SK-N-SH (cell line): ENCODE measurements around the gene TMEM132D. TPM values are rescaled to one million over a fixed set of nuclear protein-coding genes. Genes with fewer than 3 reads are reported as not detected.

Experiments used
- CTCF ChIA-PET: fragments of 300-600, 350-600 bp; formaldehyde crosslinking; extraction: SDS; loops from one replicate; lab custom pipeline; 2021; lab: Yijun Ruan, JAX
- POLR2A ChIA-PET: fragments of 350-600 bp; sonication (Branson Sonifier 250); formaldehyde crosslinking; extraction: SDS; loops from one replicate; lab custom pipeline; 2020; ENCODE audit warnings: antibody characterized with exemption, inconsistent platforms; lab: Yijun Ruan, JAX
- DNase-seq: peaks from one replicate; pipeline ENCODE4 v3.0.0; 2012
- H2AFZ ChIP-seq: fragments of 200-600 bp; sonication (generic); 2 replicates; pipeline ENCODE4 v1.8.1; 2016; ENCODE audit warnings: antibody characterized with exemption, mild to moderate bottlenecking, low read depth
- H3F3A ChIP-seq: fragments of 200-600 bp; sonication (generic); replicated peaks from 2 replicates; pipeline ENCODE3; 2016; ENCODE audit warnings: antibody characterized with exemption, mild to moderate bottlenecking; ENCODE audit not compliant: insufficient read depth
- H3K27ac ChIP-seq, 2 experiments: fragments of 200-500 bp in 1 of 2; fragments of 200-600 bp in 1 of 2; sonication (Bioruptor generic) in 1 of 2; sonication (generic), shearing (Covaris generic) in 1 of 2; 2 replicates each; pipeline versions ENCODE4 v1.5.1 to v1.6.1; 2014 to 2016; ENCODE audit warnings: low read depth in 2 of 2, inconsistent platforms in 1 of 2, low read length in 1 of 2, mild to moderate bottlenecking in 1 of 2, mixed read lengths in 1 of 2
- H3K27me3 ChIP-seq: fragments of 200-600 bp; sonication (generic), shearing (Covaris generic); 2 replicates; pipeline ENCODE4 v1.6.1; 2016; ENCODE audit warnings: mixed run types; ENCODE audit not compliant: insufficient read depth
- H3K36me3 ChIP-seq, 2 experiments: fragments of 200-500 bp in 1 of 2; fragments of 200-600 bp in 1 of 2; sonication (Bioruptor generic) in 1 of 2; sonication (generic) in 1 of 2; replicated peaks in 1 of 2; 2 replicates each; pipeline versions ENCODE3 to v1.5.1; 2014 to 2016; ENCODE audit warnings: low read length in 1 of 2, mild to moderate bottlenecking in 1 of 2; ENCODE audit not compliant: insufficient read depth in 2 of 2, control insufficient read depth in 1 of 2
- H3K4me1 ChIP-seq, 2 experiments: fragments of 200-500 bp in 1 of 2; fragments of 200-600 bp in 1 of 2; sonication (Bioruptor generic) in 1 of 2; sonication (generic), shearing (Covaris generic) in 1 of 2; 2 replicates each; pipeline versions ENCODE4 v1.5.1 to v1.6.1; 2014 to 2016; ENCODE audit warnings: low read depth in 1 of 2, low read length in 1 of 2, mixed run types in 1 of 2; ENCODE audit not compliant: insufficient read depth in 2 of 2, control insufficient read depth in 1 of 2
- H3K4me2 ChIP-seq: fragments of 200-600 bp; sonication (generic), shearing (Covaris generic); 2 replicates; pipeline ENCODE4 v1.6.1; 2017; ENCODE audit warnings: mixed run types
- H3K4me3 ChIP-seq, 2 experiments: fragments of 200-500 bp in 1 of 2; fragments of 200-600 bp in 1 of 2; sonication (Bioruptor generic) in 1 of 2; sonication (generic), shearing (Covaris generic) in 1 of 2; 2 replicates each; pipeline versions ENCODE4 v1.5.1 to v1.8.1; 2014 to 2016; ENCODE audit warnings: low read depth in 2 of 2, inconsistent platforms in 1 of 2, low read length in 1 of 2, mild to moderate bottlenecking in 1 of 2, mixed read lengths in 1 of 2, moderate library complexity in 1 of 2
- H3K79me2 ChIP-seq: fragments of 200-600 bp; sonication (generic); 2 replicates; pipeline ENCODE4 v1.8.1; 2017; ENCODE audit warnings: mild to moderate bottlenecking; ENCODE audit not compliant: insufficient read depth
- H3K9ac ChIP-seq: fragments of 200-600 bp; sonication (generic); 2 replicates; pipeline ENCODE4 v1.6.1; 2017; ENCODE audit warnings: mixed run types
- H3K9me2 ChIP-seq: fragments of 200-600 bp; sonication (generic); 2 replicates; pipeline ENCODE4 v1.6.1; 2017; ENCODE audit warnings: mixed run types
- H3K9me3 ChIP-seq: fragments of 200-600 bp; sonication (generic); 2 replicates; pipeline ENCODE4 v1.6.1; 2017; ENCODE audit warnings: mixed run types, mild to moderate bottlenecking, moderate library complexity
- H4K20me1 ChIP-seq: fragments of 200-600 bp; sonication (generic); 2 replicates; pipeline ENCODE4 v1.6.1; 2017; ENCODE audit warnings: mild to moderate bottlenecking, mixed run types; ENCODE audit not compliant: insufficient read depth
- ELF1 ChIP-seq: IDR thresholded peaks from 2 replicates; pipeline ENCODE4 v1.4.0; 2012
- FOSL2 ChIP-seq: IDR thresholded peaks from 2 replicates; pipeline ENCODE4 v1.4.0; 2012; ENCODE audit warnings: low read depth, mild to moderate bottlenecking, moderate library complexity, borderline replicate concordance
- FOXM1 ChIP-seq: IDR thresholded peaks from 2 replicates; pipeline ENCODE4 v1.4.0; 2012; ENCODE audit warnings: low read depth, mild to moderate bottlenecking
- GABPA ChIP-seq: IDR thresholded peaks from 2 replicates; pipeline ENCODE4 v1.4.0; 2012; ENCODE audit warnings: low read depth, mild to moderate bottlenecking
- GATA2 ChIP-seq: sonication (generic); formaldehyde crosslinking; IDR thresholded peaks from 2 replicates; pipeline ENCODE4 v1.5.0; 2020; ENCODE audit warnings: mild to moderate bottlenecking, missing genetic modification reagents
- JUND ChIP-seq: IDR thresholded peaks from 2 replicates; pipeline ENCODE4 v1.4.0; 2012
- MXI1 ChIP-seq: IDR thresholded peaks from 2 replicates; pipeline ENCODE4 v1.6.1; 2012; ENCODE audit warnings: mild to moderate bottlenecking, low read depth, low read length, improper control_type of control experiment
- NFIC ChIP-seq: IDR thresholded peaks from 2 replicates; pipeline ENCODE4 v1.4.0; 2012; ENCODE audit warnings: borderline replicate concordance
- RFX5 ChIP-seq: IDR thresholded peaks from 2 replicates; pipeline ENCODE4 v1.6.1; 2012; ENCODE audit warnings: mild to moderate bottlenecking, improper control_type of control experiment, low read length
- RXRA ChIP-seq: IDR thresholded peaks from 2 replicates; pipeline ENCODE4 v1.4.0; 2012; ENCODE audit warnings: low read depth, mild to moderate bottlenecking, borderline replicate concordance
- SMC3 ChIP-seq: IDR thresholded peaks from 2 replicates; pipeline ENCODE4 v1.6.1; 2012; ENCODE audit warnings: low read depth, low read length, improper control_type of control experiment
- TAF1 ChIP-seq: IDR thresholded peaks from 2 replicates; pipeline ENCODE4 v1.6.1; 2012; ENCODE audit warnings: low read depth, mild to moderate bottlenecking, low read length, moderate library complexity, borderline replicate concordance
- TCF12 ChIP-seq: IDR thresholded peaks from 2 replicates; pipeline ENCODE4 v1.4.0; 2012
- TEAD4 ChIP-seq: IDR thresholded peaks from 2 replicates; pipeline ENCODE4 v1.4.0; 2012; ENCODE audit warnings: mild to moderate bottlenecking, borderline replicate concordance; ENCODE audit not compliant: insufficient read depth
- YY1 ChIP-seq: IDR thresholded peaks from 2 replicates; pipeline ENCODE4 v1.4.0; 2012; ENCODE audit warnings: low read depth, mild to moderate bottlenecking
- WGBS: methylation state at CpG from one replicate; pipeline ENCODE4 v1.1.6; 2017; ENCODE audit warnings: low lambda C conversion rate; 5-methylcytosine and 5-hydroxymethylcytosine counted together
- polyA plus RNA-seq, 3 experiments: library from polyadenylated mRNA; depleted of rRNA; stranded (reverse); fragments of >200 nt; gene quantifications; 2 replicates each; pipeline ENCODE4 v1.2.3, GENCODE V29; 2012
- TF ChIP-seq, protein P1 (sequence below): IDR thresholded peaks from 2 replicates; pipeline ENCODE4 v1.6.1; 2012; ENCODE audit warnings: mild to moderate bottlenecking, low read depth, low read length, moderate library complexity
- TF ChIP-seq, protein P2 (sequence below): IDR thresholded peaks from 2 replicates; pipeline ENCODE4; 2012
- TF ChIP-seq, protein P3 (sequence below): IDR thresholded peaks from 2 replicates; pipeline ENCODE4 v1.4.0; 2012; ENCODE audit warnings: low read depth
- TF ChIP-seq, protein P4 (sequence below): IDR thresholded peaks from 2 replicates; pipeline ENCODE4 v1.4.0; 2012; ENCODE audit warnings: low read depth, borderline replicate concordance
- TF ChIP-seq, protein P5 (sequence below): fragments of 150-350 bp; IDR thresholded peaks from 2 replicates; pipeline ENCODE4 v1.6.1; 2017; ENCODE audit warnings: antibody characterized with exemption, low read length, low read depth, borderline replicate concordance
- TF ChIP-seq, protein P6 (sequence below): fragments of 150-350 bp; IDR thresholded peaks from 2 replicates; pipeline ENCODE4 v1.6.1; 2016; ENCODE audit warnings: mild to moderate bottlenecking, low read depth, low read length

Gene TMEM132D
- polyA plus RNA-seq, 1 of the 3 experiments (the other 2 are of a cell fraction), result not detected

DNA sequence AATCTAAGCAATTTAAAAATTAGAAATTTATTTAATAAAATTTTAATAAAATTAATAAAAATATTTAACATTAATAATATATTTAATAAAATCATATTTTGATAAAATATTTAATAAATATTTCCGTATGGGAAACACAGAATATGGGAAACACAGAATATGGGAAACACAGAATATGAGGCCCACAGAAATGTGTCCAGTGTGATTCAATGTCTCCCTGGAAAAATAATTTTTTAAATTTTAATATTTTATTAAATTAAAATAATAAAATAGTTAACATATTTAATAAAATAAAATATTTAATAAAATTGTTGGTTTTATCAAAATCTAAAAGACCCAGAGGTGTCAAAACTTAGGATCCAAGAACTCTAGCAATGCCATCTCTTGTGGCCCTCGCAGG lies 186.4 kb downstream of the TMEM132D start (continued):
- TF ChIP-seq, protein P1, sequence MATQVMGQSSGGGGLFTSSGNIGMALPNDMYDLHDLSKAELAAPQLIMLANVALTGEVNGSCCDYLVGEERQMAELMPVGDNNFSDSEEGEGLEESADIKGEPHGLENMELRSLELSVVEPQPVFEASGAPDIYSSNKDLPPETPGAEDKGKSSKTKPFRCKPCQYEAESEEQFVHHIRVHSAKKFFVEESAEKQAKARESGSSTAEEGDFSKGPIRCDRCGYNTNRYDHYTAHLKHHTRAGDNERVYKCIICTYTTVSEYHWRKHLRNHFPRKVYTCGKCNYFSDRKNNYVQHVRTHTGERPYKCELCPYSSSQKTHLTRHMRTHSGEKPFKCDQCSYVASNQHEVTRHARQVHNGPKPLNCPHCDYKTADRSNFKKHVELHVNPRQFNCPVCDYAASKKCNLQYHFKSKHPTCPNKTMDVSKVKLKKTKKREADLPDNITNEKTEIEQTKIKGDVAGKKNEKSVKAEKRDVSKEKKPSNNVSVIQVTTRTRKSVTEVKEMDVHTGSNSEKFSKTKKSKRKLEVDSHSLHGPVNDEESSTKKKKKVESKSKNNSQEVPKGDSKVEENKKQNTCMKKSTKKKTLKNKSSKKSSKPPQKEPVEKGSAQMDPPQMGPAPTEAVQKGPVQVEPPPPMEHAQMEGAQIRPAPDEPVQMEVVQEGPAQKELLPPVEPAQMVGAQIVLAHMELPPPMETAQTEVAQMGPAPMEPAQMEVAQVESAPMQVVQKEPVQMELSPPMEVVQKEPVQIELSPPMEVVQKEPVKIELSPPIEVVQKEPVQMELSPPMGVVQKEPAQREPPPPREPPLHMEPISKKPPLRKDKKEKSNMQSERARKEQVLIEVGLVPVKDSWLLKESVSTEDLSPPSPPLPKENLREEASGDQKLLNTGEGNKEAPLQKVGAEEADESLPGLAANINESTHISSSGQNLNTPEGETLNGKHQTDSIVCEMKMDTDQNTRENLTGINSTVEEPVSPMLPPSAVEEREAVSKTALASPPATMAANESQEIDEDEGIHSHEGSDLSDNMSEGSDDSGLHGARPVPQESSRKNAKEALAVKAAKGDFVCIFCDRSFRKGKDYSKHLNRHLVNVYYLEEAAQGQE, result no peak
- TF ChIP-seq, protein P2, sequence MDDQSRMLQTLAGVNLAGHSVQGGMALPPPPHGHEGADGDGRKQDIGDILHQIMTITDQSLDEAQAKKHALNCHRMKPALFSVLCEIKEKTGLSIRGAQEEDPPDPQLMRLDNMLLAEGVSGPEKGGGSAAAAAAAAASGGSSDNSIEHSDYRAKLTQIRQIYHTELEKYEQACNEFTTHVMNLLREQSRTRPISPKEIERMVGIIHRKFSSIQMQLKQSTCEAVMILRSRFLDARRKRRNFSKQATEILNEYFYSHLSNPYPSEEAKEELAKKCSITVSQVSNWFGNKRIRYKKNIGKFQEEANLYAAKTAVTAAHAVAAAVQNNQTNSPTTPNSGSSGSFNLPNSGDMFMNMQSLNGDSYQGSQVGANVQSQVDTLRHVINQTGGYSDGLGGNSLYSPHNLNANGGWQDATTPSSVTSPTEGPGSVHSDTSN, result no peak

DNA sequence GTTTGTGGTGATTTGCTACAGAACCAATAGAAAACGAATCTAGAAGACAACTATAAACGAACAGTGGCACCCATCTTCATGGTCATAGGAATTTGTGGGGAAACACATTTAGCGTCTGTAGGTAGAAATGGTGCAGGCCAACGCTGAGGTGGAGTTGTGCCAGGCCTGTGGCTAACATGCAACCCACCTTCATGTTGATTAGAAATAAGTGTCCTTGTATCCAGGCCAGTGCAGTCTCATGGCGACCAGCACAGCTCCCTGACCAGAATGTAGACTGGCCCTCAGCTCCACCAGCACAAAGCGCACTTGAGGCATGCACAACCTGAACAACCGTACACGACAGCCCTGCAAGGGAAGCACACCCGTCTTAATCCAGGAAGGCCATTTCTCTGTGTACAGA lies 187.0 kb downstream of the TMEM132D start:
- no peak overlapping the region for H3K4me3 ChIP-seq
- no peaks in the 10 kb centered on the region for H3F3A ChIP-seq
- no peaks in the 10 kb centered on the region for H3K4me1 ChIP-seq
- no peaks in the 10 kb centered on the region for H3K9me3 ChIP-seq
- DNase-seq, result no peak
- H3K36me3 ChIP-seq, result no peaks in the 10 kb centered on the region
- H3K4me2 ChIP-seq, result no peak overlapping the region
- no peak overlapping the region for H2AFZ ChIP-seq
- WGBS, result 39% methylated on average over 9 of the region's 9 CpGs
- H3K27ac ChIP-seq, result no peak overlapping the region
- POLR2A ChIA-PET, result no interaction called here
- CTCF ChIA-PET, result no interaction called here
- H4K20me1 ChIP-seq, result no peaks in the 10 kb centered on the region
- no peak overlapping the region for H3K9ac ChIP-seq
- no peaks in the 10 kb centered on the region for H3K27me3 ChIP-seq
- H3K9me2 ChIP-seq, result no peaks in the 10 kb centered on the region
- H3K79me2 ChIP-seq, result no peaks in the 10 kb centered on the region
- no peak for TF ChIP-seq MXI1
- TF ChIP-seq TCF12, result no peak
- TF ChIP-seq YY1, result no peak
- TF ChIP-seq, protein P3, sequence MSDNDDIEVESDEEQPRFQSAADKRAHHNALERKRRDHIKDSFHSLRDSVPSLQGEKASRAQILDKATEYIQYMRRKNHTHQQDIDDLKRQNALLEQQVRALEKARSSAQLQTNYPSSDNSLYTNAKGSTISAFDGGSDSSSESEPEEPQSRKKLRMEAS, result no peak
- no peak for TF ChIP-seq FOXM1
- TF ChIP-seq SMC3, result no peak
- TF ChIP-seq, protein P4, sequence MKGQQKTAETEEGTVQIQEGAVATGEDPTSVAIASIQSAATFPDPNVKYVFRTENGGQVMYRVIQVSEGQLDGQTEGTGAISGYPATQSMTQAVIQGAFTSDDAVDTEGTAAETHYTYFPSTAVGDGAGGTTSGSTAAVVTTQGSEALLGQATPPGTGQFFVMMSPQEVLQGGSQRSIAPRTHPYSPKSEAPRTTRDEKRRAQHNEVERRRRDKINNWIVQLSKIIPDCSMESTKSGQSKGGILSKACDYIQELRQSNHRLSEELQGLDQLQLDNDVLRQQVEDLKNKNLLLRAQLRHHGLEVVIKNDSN, result no peak
- TF ChIP-seq TAF1, result no peak
- no peak for TF ChIP-seq TEAD4
- no peak for TF ChIP-seq JUND
- no peak for TF ChIP-seq FOSL2
- TF ChIP-seq RFX5, result no peak
- TF ChIP-seq GABPA, result no peak
- TF ChIP-seq, protein P5, sequence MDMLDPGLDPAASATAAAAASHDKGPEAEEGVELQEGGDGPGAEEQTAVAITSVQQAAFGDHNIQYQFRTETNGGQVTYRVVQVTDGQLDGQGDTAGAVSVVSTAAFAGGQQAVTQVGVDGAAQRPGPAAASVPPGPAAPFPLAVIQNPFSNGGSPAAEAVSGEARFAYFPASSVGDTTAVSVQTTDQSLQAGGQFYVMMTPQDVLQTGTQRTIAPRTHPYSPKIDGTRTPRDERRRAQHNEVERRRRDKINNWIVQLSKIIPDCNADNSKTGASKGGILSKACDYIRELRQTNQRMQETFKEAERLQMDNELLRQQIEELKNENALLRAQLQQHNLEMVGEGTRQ, result no peak
- no peak for TF ChIP-seq ELF1
- no peak for TF ChIP-seq NFIC
- TF ChIP-seq, protein P2, result no peak
- no peak for TF ChIP-seq GATA2 (CRISPR knock-in tag)
- no peak for TF ChIP-seq RXRA
- TF ChIP-seq, protein P6, sequence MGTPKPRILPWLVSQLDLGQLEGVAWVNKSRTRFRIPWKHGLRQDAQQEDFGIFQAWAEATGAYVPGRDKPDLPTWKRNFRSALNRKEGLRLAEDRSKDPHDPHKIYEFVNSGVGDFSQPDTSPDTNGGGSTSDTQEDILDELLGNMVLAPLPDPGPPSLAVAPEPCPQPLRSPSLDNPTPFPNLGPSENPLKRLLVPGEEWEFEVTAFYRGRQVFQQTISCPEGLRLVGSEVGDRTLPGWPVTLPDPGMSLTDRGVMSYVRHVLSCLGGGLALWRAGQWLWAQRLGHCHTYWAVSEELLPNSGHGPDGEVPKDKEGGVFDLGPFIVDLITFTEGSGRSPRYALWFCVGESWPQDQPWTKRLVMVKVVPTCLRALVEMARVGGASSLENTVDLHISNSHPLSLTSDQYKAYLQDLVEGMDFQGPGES, result no peak
